Osteocyte (in vitro differentiated cells): ENCODE measurements around the gene ZFP3. TPM values are rescaled to one million over a fixed set of nuclear protein-coding genes. Genes with fewer than 3 reads are reported as not detected.

Experiments used
- DNase-seq: peaks from one replicate; pipeline ENCODE4 v3.0.0; 2021; ENCODE audit warnings: mixed read lengths; ENCODE audit not compliant: unreplicated experiment; ENCODE audit errors: extremely low spot score
- H3K27ac Mint-ChIP-seq: one replicate; pipeline ENCODE4 v1.8.0; 2021; ENCODE audit warnings: mild to moderate bottlenecking, mixed read lengths; ENCODE audit not compliant: unreplicated experiment
- H3K27me3 Mint-ChIP-seq: one replicate; pipeline ENCODE4 v1.8.0; 2021; ENCODE audit warnings: mixed read lengths; ENCODE audit not compliant: unreplicated experiment
- H3K36me3 Mint-ChIP-seq: one replicate; pipeline ENCODE4 v1.8.0; 2021; ENCODE audit warnings: mixed read lengths; ENCODE audit not compliant: unreplicated experiment
- H3K4me1 Mint-ChIP-seq: one replicate; pipeline ENCODE4 v1.8.0; 2021; ENCODE audit warnings: mixed read lengths; ENCODE audit not compliant: unreplicated experiment
- H3K4me3 Mint-ChIP-seq: one replicate; pipeline ENCODE4 v1.8.0; 2021; ENCODE audit warnings: mild to moderate bottlenecking, moderate library complexity, mixed read lengths; ENCODE audit not compliant: unreplicated experiment
- H3K9me3 Mint-ChIP-seq: one replicate; pipeline ENCODE4 v1.8.0; 2021; ENCODE audit warnings: mixed read lengths; ENCODE audit not compliant: unreplicated experiment
- total RNA-seq: library from RNA; stranded (reverse); gene quantifications from 2 replicates; pipeline ENCODE4 v1.2.1, GENCODE V29; 2021
- TF ChIP-seq, protein P1 (sequence below): fragments of 200-600 bp; sonication (generic); IDR thresholded peaks from 2 replicates; pipeline ENCODE4 v1.5.0; 2021; ENCODE audit warnings: antibody characterized with exemption, mild to moderate bottlenecking, moderate library complexity

Gene ZFP3
- total RNA-seq, 1 donor from 2014 or later = 0.78 TPM

DNA sequence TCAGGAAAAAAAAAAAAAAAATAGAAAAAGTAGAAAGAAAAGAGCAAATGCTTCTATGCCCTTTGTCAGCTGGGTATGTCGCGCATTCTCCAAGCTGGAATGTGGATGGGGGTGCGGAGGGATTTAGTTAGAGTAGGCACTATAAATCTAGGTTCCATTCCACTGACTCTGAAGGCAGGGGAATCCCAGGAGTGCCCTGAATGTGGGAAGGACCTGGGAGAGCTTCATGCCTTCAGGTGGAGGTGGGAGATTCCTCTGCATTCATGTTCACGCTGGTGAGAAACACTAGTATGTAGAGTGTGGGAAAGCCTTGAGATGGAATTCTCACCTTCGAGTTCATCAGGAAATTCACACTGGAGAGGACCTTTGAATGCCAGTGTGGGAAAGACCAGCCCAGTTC is 21.0 kb downstream of the ZFP3 start:
- TF ChIP-seq, protein P1, sequence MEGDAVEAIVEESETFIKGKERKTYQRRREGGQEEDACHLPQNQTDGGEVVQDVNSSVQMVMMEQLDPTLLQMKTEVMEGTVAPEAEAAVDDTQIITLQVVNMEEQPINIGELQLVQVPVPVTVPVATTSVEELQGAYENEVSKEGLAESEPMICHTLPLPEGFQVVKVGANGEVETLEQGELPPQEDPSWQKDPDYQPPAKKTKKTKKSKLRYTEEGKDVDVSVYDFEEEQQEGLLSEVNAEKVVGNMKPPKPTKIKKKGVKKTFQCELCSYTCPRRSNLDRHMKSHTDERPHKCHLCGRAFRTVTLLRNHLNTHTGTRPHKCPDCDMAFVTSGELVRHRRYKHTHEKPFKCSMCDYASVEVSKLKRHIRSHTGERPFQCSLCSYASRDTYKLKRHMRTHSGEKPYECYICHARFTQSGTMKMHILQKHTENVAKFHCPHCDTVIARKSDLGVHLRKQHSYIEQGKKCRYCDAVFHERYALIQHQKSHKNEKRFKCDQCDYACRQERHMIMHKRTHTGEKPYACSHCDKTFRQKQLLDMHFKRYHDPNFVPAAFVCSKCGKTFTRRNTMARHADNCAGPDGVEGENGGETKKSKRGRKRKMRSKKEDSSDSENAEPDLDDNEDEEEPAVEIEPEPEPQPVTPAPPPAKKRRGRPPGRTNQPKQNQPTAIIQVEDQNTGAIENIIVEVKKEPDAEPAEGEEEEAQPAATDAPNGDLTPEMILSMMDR = no peak

DNA sequence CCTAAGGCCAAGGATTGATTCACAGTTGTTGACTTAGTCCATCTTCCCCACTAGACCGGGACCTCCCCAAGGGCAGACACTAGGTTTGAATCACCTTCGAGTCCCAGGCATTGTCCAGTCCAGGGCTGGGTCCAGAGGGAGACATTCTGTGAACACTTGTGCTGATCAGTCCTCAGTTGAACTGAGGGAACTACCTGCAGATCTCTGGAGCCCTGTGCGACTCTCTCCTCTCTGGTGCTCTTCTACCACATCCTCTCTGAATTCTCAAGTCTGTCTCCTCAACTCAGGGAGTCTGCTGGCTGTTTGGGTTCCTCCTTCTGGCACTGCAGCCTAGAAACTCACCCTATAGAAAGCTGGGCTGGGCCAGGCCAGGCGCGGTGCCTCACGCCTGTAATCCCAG is 22.6 kb downstream of the ZFP3 start:
- Mint-ChIP-seq H3K27me3 (peaks cover 2% of the 10 kb centered on the region), H3K4me1 (no peaks in the 10 kb centered on the region), H3K27ac (no peak overlapping the region), H3K36me3 (peaks cover 8% of the 10 kb centered on the region), H3K9me3 (peaks cover 8% of the 10 kb centered on the region), H3K4me3 (no peak overlapping the region)
- no peak for DNase-seq
- TF ChIP-seq, protein P1 = no peak

More for the DNA sequence above, 21.0 kb downstream of the ZFP3 start:
- H3K9me3 Mint-ChIP-seq = peaks cover 13% of the 10 kb centered on the region
- no peak overlapping the region for H3K4me3 Mint-ChIP-seq
- H3K36me3 Mint-ChIP-seq = peaks cover 3% of the 10 kb centered on the region
- peaks cover 2% of the 10 kb centered on the region for H3K27me3 Mint-ChIP-seq
- no peaks in the 10 kb centered on the region for H3K4me1 Mint-ChIP-seq
- DNase-seq = no peak
- no peak overlapping the region for H3K27ac Mint-ChIP-seq

DNA sequence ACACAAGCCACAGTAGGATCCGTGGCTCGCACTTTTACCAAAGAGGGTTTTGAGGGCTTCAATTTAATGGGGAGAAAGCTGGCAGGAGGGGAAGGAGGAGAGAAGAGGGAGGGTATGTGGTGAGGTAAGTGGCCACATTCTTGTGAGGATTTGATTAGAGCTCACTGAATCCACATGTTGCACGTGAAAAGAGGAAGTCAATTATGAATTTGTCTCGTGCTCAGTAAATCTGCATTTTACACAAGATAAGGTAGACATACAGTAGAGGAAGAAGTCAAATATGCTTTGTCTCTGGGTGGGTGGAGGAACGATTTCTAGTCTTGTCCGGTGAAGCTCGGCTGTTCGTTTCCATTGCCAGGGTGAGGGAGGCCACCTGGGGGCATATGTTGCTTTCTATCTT is 32.5 kb downstream of the ZFP3 start:
- H3K36me3 Mint-ChIP-seq = peaks cover 43% of the 10 kb centered on the region
- H3K4me3 Mint-ChIP-seq = peak overlapping the region; percentile 91
- peaks cover 18% of the 10 kb centered on the region for H3K4me1 Mint-ChIP-seq
- H3K27ac Mint-ChIP-seq = peak overlapping the region; percentile 81
- no peak for DNase-seq
- H3K9me3 Mint-ChIP-seq = peaks cover 16% of the 10 kb centered on the region
- no peaks in the 10 kb centered on the region for H3K27me3 Mint-ChIP-seq
- TF ChIP-seq, protein P1 = no peak

GRCh38 chr17:5111402-5112204 is 33.3 kb downstream of the ZFP3 start, which contains the start of gene ZNF232:
ZNF232 (minus strand) TSS chr17:5111878; CDS start chr17:5111822, 56 bp downstream.
- TF ChIP-seq, protein P1 = no peak
- H3K4me3 Mint-ChIP-seq = peak within 1 kb of the TSS; percentile 91
- no peaks in the 10 kb centered on the region for H3K27me3 Mint-ChIP-seq
- DNase-seq = peak; percentile 98
- H3K36me3 Mint-ChIP-seq = peaks cover 36% of the 10 kb centered on the region
- H3K4me1 Mint-ChIP-seq = peaks cover 18% of the 10 kb centered on the region
- peaks cover 10% of the 10 kb centered on the region for H3K9me3 Mint-ChIP-seq
- peak within 1 kb of the TSS; percentile 92 for H3K27ac Mint-ChIP-seq
